Measurements from ENCODE around the gene ALS2. TPM values are rescaled to one million over a fixed set of nuclear protein-coding genes. Genes with fewer than 3 reads are reported as not detected.
"Not testable (repeated sequence)": the region's sequence is repeated elsewhere in the genome, so short reads cannot be mapped to it uniquely, and the experiment has no call there.

ALS2 gene
- total and polyA plus RNA-seq, 8 donors = 4.1 to 48.4 (median 9.4) TPM

- Histone ChIP-seq H3K27me3 (peaks cover 0 to 4% (median 0%) of the 10 kb centered on the region in 3 donors), H3K27ac (no peak overlapping the region), H3K4me3 (no peak overlapping the region), H3K4me1 (no peaks in the 10 kb centered on the region), H3K9me3 (no peaks in the 10 kb centered on the region), H3K36me3 (no peaks in the 10 kb centered on the region)
- intact Hi-C loops (cut with DNase I; ENCODE audit: low total_unique reads) = no loop called here
- TF ChIP-seq EP300 (IDR thresholded peaks at IDR 0.05) (no peak), POLR2AphosphoS5 (IDR thresholded peaks at IDR 0.05) (no peak)
- WGBS, 5 donors = 75 to 94% (median 91%) methylated on average over 5 of the region's 5 CpGs
- no peak for DNase-seq
These were observed 40.3 kb upstream of the ALS2 start for GRCh38 chr2:201821080-201821479.

DNA sequence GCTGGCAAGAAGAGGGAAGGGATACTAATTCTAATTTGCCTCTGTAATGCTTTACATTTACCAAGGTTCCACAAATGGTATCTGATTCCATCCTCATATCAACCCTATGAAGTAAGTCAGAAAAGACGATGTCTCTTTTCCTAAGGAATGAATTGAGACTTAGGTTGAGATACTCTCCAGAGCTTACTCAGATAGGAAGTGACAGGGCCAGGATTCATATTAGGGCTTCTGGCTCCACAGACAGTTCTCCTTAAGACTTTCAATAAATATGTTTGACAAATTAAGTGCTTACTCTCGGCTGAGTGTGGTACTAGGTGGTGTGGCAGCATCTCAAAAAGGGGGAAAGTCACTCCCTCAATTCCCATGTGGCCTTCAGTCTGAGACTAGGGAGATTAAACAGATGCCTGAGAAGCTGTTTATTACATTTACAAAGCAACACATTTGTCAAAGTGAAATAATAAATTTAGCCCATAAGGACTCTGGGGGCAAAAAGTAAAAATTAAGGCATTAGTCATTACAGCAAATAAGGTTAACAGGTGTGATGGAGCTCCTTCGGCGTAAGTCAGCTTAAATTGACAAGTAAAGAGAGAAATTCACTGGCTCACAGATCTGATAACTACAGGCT, 39.8 kb upstream of the ALS2 start:
- peaks cover 0 to 4% (median 0%) of the 10 kb centered on the region in 3 donors for H3K27me3 ChIP-seq
- no peaks in the 10 kb centered on the region for H3K4me1 ChIP-seq
- H3K4me3 ChIP-seq = no peak overlapping the region
- H3K36me3 ChIP-seq = no peaks in the 10 kb centered on the region
- no peak overlapping the region for H3K27ac ChIP-seq
- H3K9me3 ChIP-seq = no peaks in the 10 kb centered on the region
- TF ChIP-seq POLR2AphosphoS5 (IDR thresholded peaks at IDR 0.05) (no peak), EP300 (IDR thresholded peaks at IDR 0.05) (no peak), CTCF (IDR thresholded peaks at IDR 0.05) (no peak), POLR2A (IDR thresholded peaks at IDR 0.05) (no peak)
- 74 to 90% (median 81%) methylated on average over 4 of the region's 4 CpGs for WGBS, 5 donors
- DNase-seq = no peak
- intact Hi-C loops (cut with DNase I; ENCODE audit: low total_unique reads) = no loop called here

GRCh38 chr2:201816657-201817575, 36.2 kb upstream of the ALS2 start:
- H3K9me3 ChIP-seq = no peaks in the 10 kb centered on the region
- no peak for DNase-seq
- TF ChIP-seq POLR2AphosphoS5 (IDR thresholded peaks at IDR 0.05) (no peak), POLR2A (IDR thresholded peaks at IDR 0.05) (no peak), CTCF (IDR thresholded peaks at IDR 0.05) (no peak), EP300 (IDR thresholded peaks at IDR 0.05) (no peak)
- no peak overlapping the region for H3K4me3 ChIP-seq
- no peaks in the 10 kb centered on the region for H3K4me1 ChIP-seq
- H3K27me3 ChIP-seq = no peaks in the 10 kb centered on the region
- WGBS, 5 donors = 82 to 93% (median 89%) methylated on average over 5 of the region's 5 CpGs
- no peak overlapping the region for H3K27ac ChIP-seq
- intact Hi-C loops (cut with DNase I; ENCODE audit: low total_unique reads) = no loop called here
- no peaks in the 10 kb centered on the region for H3K36me3 ChIP-seq

- Histone ChIP-seq H3K4me1 (no peaks in the 10 kb centered on the region), H3K36me3 (no peaks in the 10 kb centered on the region), H3K4me3 (no peak overlapping the region), H3K27me3 (no peaks in the 10 kb centered on the region), H3K27ac (no peak overlapping the region), H3K9me3 (no peaks in the 10 kb centered on the region)
- 47 to 65% (median 51%) methylated on average over 9 of the region's 9 CpGs for WGBS, 5 donors
- TF ChIP-seq POLR2AphosphoS5 (IDR thresholded peaks at IDR 0.05) = no peak
- no peak for TF ChIP-seq POLR2A (IDR thresholded peaks at IDR 0.05)
- no peak for TF ChIP-seq EP300 (IDR thresholded peaks at IDR 0.05)
- TF ChIP-seq CTCF (IDR thresholded peaks at IDR 0.05) = no peak
- DNase-seq = peak in 1 of 2 donors; percentile 31
- intact Hi-C loops (cut with DNase I; ENCODE audit: low total_unique reads) = no loop called here
These were observed 33.4 kb upstream of the ALS2 start for GRCh38 chr2:201813996-201814760.

- H3K36me3 ChIP-seq; H3K9me3 ChIP-seq; DNase-seq; H3K27me3 ChIP-seq; H3K27ac ChIP-seq; H3K4me3 ChIP-seq; intact Hi-C loops (cut with DNase I; ENCODE audit: low total_unique reads); H3K4me1 ChIP-seq: not testable (repeated sequence)
- WGBS, 5 donors = 85 to 97% (median 88%) methylated on average over 7 of the region's 7 CpGs
These were observed 29.9 kb upstream of the ALS2 start for GRCh38 chr2:201810604-201811003.

Measured in stomach (tissue), 9 donors.